GM06990 (cell line): Measurements from ENCODE around the gene ARHGAP9.
"Not testable (repeated sequence)": the region's sequence is repeated elsewhere in the genome, so short reads cannot be mapped to it uniquely, and the experiment has no call there.

ENCODE experiments used
- DNase-seq: peaks from one replicate; pipeline ENCODE4 v3.0.0-alpha.2; 2011; ENCODE audit not compliant: insufficient read length; ENCODE audit errors: extremely low read depth
- H3K27me3 ChIP-seq: replicated peaks from 2 replicates; pipeline ENCODE4 v1.6.0; 2011; ENCODE audit warnings: low read length; ENCODE audit not compliant: control insufficient read depth, insufficient read depth
- H3K36me3 ChIP-seq: 2 replicates; pipeline ENCODE4 v1.5.1; 2011; ENCODE audit warnings: low read length; ENCODE audit not compliant: control insufficient read depth, insufficient read depth
- H3K4me3 ChIP-seq: replicated peaks from 2 replicates; pipeline ENCODE4 v1.5.1; 2011; ENCODE audit warnings: low read depth, mild to moderate bottlenecking, control low read depth, low read length
- CTCF ChIP-seq: IDR thresholded peaks from 2 replicates; pipeline ENCODE4 v1.5.1; 2011; ENCODE audit warnings: low read length, control low read depth, mild to moderate bottlenecking, inconsistent platforms; ENCODE audit not compliant: insufficient read depth, poor library complexity, severe bottlenecking

Gene ARHGAP9

GRCh38 chr12:57428965-57429364 is 50.7 kb downstream of the ARHGAP9 start:
- Histone ChIP-seq H3K36me3 (0 out of 2 replicates have a peak, but pooled peaks cover 1% of the 10 kb centered on the region), H3K27me3 (no peaks in the 10 kb centered on the region), H3K4me3 (peak overlapping the region; percentile 81)
- TF ChIP-seq CTCF, result no peak
- no peak for DNase-seq

DNA sequence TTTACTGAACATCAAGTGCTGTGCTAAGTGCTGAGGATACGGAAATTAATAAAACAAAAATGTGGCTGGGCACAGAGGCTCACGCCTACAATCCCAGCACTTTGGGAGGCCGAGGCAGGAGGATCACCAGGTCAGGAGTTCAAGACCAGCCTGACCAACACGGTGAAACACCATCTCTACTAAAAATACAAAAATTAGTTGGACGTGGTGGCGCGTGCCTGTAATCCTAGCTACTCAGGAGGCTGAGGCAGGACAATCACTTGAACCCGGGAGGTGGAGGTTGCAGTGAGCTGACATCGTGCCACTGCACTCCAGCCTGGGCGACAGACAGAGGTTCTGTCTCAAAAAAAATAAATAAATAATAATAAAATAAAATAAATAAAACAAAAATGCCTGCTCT is 52.7 kb downstream of the ARHGAP9 start:
- H3K36me3 ChIP-seq, DNase-seq, H3K27me3 ChIP-seq, H3K4me3 ChIP-seq: not testable (repeated sequence)
